DMS 273 treated with DMSO at 0.1 percent for 48 hours (cell line): Measurements from ENCODE around the gene NOTCH3.

Experiments
- DNase-seq: peaks from one replicate; lab custom pipeline; 2025; lab: John Stamatoyannopoulos, UW

NOTCH3 gene

GRCh38 chr19:15196360-15197005 lies 4.3 kb downstream of the NOTCH3 start:
- DNase-seq, result no peak

GRCh38 chr19:15195371-15196334 lies 5.1 kb downstream of the NOTCH3 start:
- DNase-seq, result no peak

- no peak for DNase-seq
Measured at GRCh38 chr19:15194938-15195337, 5.9 kb downstream of the NOTCH3 start.

GRCh38 chr19:15191982-15192381 lies 8.8 kb downstream of the NOTCH3 start:
- DNase-seq, result no peak

- no peak for DNase-seq
Measured at GRCh38 chr19:15191514-15191913, 9.3 kb downstream of the NOTCH3 start.

GRCh38 chr19:15188851-15189250 lies 11.9 kb downstream of the NOTCH3 start:
- DNase-seq, result no peak

GRCh38 chr19:15187026-15188007 lies 13.5 kb downstream of the NOTCH3 start:
- DNase-seq, result no peak

GRCh38 chr19:15185188-15185587 lies 15.6 kb downstream of the NOTCH3 start:
- DNase-seq, result no peak

GRCh38 chr19:15184776-15185175 lies 16.0 kb downstream of the NOTCH3 start:
- no peak for DNase-seq

GRCh38 chr19:15181394-15181793 lies 19.4 kb downstream of the NOTCH3 start:
- no peak for DNase-seq

- no peak for DNase-seq
Measured at GRCh38 chr19:15180451-15181390, 20.1 kb downstream of the NOTCH3 start.

- DNase-seq, result no peak
Measured at GRCh38 chr19:15178629-15179308, 22.0 kb downstream of the NOTCH3 start.

GRCh38 chr19:15177269-15178116 lies 23.3 kb downstream of the NOTCH3 start:
- DNase-seq, result peak; percentile 38

GRCh38 chr19:15175609-15176008 lies 25.2 kb downstream of the NOTCH3 start:
- no peak for DNase-seq

- peak; percentile 18 for DNase-seq
Measured at GRCh38 chr19:15173746-15174404, 26.9 kb downstream of the NOTCH3 start.

GRCh38 chr19:15170345-15170744 lies 30.4 kb downstream of the NOTCH3 start:
- DNase-seq, result no peak

GRCh38 chr19:15169541-15170285 lies 31.1 kb downstream of the NOTCH3 start:
- DNase-seq, result no peak

- no peak for DNase-seq
Measured at GRCh38 chr19:15166700-15167099, 34.1 kb downstream of the NOTCH3 start.
